IMR-90 (cell line): ENCODE results near the gene DIRAS2. TPM values are rescaled to one million over a fixed set of nuclear protein-coding genes. Genes with fewer than 3 reads are reported as not detected.

ENCODE experiments used
- ATAC-seq: fragments of 200-7000 bp; cut with Tn5 transposase; 2 replicates; pipeline ENCODE4 v1.9.1; 2020; ENCODE audit warnings: low read depth, mild to moderate bottlenecking, moderate library complexity
- BruUV-seq: library from RNA; stranded (reverse); fragments of 400-500 nt; replicated peaks from 2 replicates; lab custom pipeline; 2021; lab: Mats Ljungman, UMichigan
- CTCF ChIA-PET: fragments of 300-600 bp; formaldehyde crosslinking; extraction: SDS; loops from one replicate; lab custom pipeline; 2021; ENCODE audit warnings: antibody characterized with exemption; lab: Yijun Ruan, JAX
- POLR2A ChIA-PET: fragments of 300-600 bp; sonication (Branson Sonifier 250); formaldehyde crosslinking; loops from one replicate; lab custom pipeline; 2022; ENCODE audit warnings: antibody characterized with exemption; ENCODE audit not compliant: unreplicated experiment; lab: Charles Lee
- DNase-seq: peaks from one replicate; pipeline ENCODE4 v3.0.0; 2013
- H2AFZ ChIP-seq: replicated peaks from 2 replicates; pipeline ENCODE3; 2013; ENCODE audit warnings: low read length, mild to moderate bottlenecking; ENCODE audit not compliant: poor library complexity
- H2AK5ac ChIP-seq: 2 replicates; pipeline ENCODE4 v1.6.1; 2013; ENCODE audit warnings: low read depth, low read length, inconsistent platforms
- H2AK9ac ChIP-seq: replicated peaks from 2 replicates; pipeline ENCODE3; 2013; ENCODE audit warnings: mild to moderate bottlenecking, low read depth, low read length, moderate library complexity; ENCODE audit not compliant: poor library complexity
- H2BK120ac ChIP-seq: 2 replicates; pipeline ENCODE4 v1.6.1; 2013; ENCODE audit warnings: low read depth, low read length, inconsistent platforms
- H2BK15ac ChIP-seq: 3 replicates; pipeline ENCODE4 v1.6.1; 2013; ENCODE audit warnings: low read depth, low read length, inconsistent platforms
- H2BK20ac ChIP-seq: 2 replicates; pipeline ENCODE4 v1.6.1; 2013; ENCODE audit warnings: low read depth, mild to moderate bottlenecking, inconsistent platforms, low read length, moderate library complexity
- H2BK5ac ChIP-seq: 2 replicates; pipeline ENCODE4 v1.6.1; 2013; ENCODE audit warnings: mild to moderate bottlenecking, low read depth, low read length, inconsistent platforms; ENCODE audit not compliant: poor library complexity, severe bottlenecking
- H3K14ac ChIP-seq: replicated peaks from 2 replicates; pipeline ENCODE4 v1.6.1; 2013; ENCODE audit warnings: low read depth, low read length, inconsistent platforms
- H3K18ac ChIP-seq: 2 replicates; pipeline ENCODE4 v1.6.1; 2013; ENCODE audit warnings: low read depth, low read length, control low read depth
- H3K23ac ChIP-seq: 2 replicates; pipeline ENCODE4 v1.6.1; 2013; ENCODE audit warnings: low read depth, low read length, inconsistent platforms
- H3K27ac ChIP-seq: 2 replicates; pipeline ENCODE4 v1.5.1; 2013; ENCODE audit warnings: mild to moderate bottlenecking, control low read depth, low read length; ENCODE audit not compliant: insufficient read depth
- H3K27me3 ChIP-seq: 2 replicates; pipeline ENCODE4 v1.6.1; 2013; ENCODE audit warnings: low read length; ENCODE audit not compliant: control insufficient read depth, insufficient read depth
- H3K36me3 ChIP-seq: 2 replicates; pipeline ENCODE4 v1.6.1; 2013; ENCODE audit warnings: low read length, mixed read lengths; ENCODE audit not compliant: control insufficient read depth, insufficient read depth
- H3K4ac ChIP-seq: 2 replicates; pipeline ENCODE4 v1.6.1; 2013; ENCODE audit warnings: low read depth, low read length, inconsistent platforms
- H3K4me1 ChIP-seq: 2 replicates; pipeline ENCODE4 v1.6.1; 2013; ENCODE audit warnings: low read length, mixed read lengths; ENCODE audit not compliant: control insufficient read depth, insufficient read depth
- H3K4me2 ChIP-seq: 2 replicates; pipeline ENCODE4 v1.6.1; 2013; ENCODE audit warnings: low read depth, mild to moderate bottlenecking, control low read depth, low read length, moderate library complexity
- H3K4me3 ChIP-seq: 2 replicates; pipeline ENCODE4 v1.5.1; 2013; ENCODE audit warnings: low read depth, mild to moderate bottlenecking, control low read depth, low read length, moderate library complexity; ENCODE audit not compliant: insufficient read depth
- H3K56ac ChIP-seq: 2 replicates; pipeline ENCODE4 v1.6.1; 2013; ENCODE audit warnings: low read length, inconsistent platforms; ENCODE audit not compliant: insufficient read depth; ENCODE audit errors: extremely low read depth
- H3K79me1 ChIP-seq, 2 experiments: 2 replicates each; pipeline ENCODE4 v1.6.1; 2013; ENCODE audit warnings: low read length in 2 of 2, inconsistent platforms in 1 of 2, low read depth in 1 of 2
- H3K9ac ChIP-seq: 2 replicates; pipeline ENCODE4 v1.6.1; 2013; ENCODE audit warnings: low read depth, low read length, control low read depth
- H3K9me1 ChIP-seq: 2 replicates; pipeline ENCODE4 v1.6.1; 2013; ENCODE audit warnings: low read length, inconsistent platforms; ENCODE audit not compliant: insufficient read depth
- H3K9me3 ChIP-seq: 2 replicates; pipeline ENCODE4 v1.6.1; 2013; ENCODE audit warnings: low read length; ENCODE audit not compliant: control insufficient read depth, insufficient read depth
- H4K20me1 ChIP-seq: 2 replicates; pipeline ENCODE4 v1.6.1; 2013; ENCODE audit warnings: low read length, inconsistent platforms; ENCODE audit not compliant: insufficient read depth
- H4K5ac ChIP-seq: 2 replicates; pipeline ENCODE4 v1.6.1; 2013; ENCODE audit warnings: mild to moderate bottlenecking, low read depth, low read length, control low read depth
- H4K8ac ChIP-seq, 2 experiments: 2 replicates each; pipeline ENCODE4 v1.6.1; 2013; ENCODE audit warnings: low read depth in 2 of 2, low read length in 2 of 2, control low read depth in 1 of 2, inconsistent platforms in 1 of 2
- H4K91ac ChIP-seq: 2 replicates; pipeline ENCODE4 v1.6.1; 2013; ENCODE audit warnings: low read depth, low read length, inconsistent platforms; ENCODE audit not compliant: insufficient read depth
- BHLHE40 ChIP-seq: fragments of 150-350 bp; IDR thresholded peaks from 2 replicates; pipeline ENCODE4 v1.6.1; 2016; ENCODE audit warnings: mild to moderate bottlenecking, low read depth, low read length
- CEBPB ChIP-seq: IDR thresholded peaks from 2 replicates; pipeline ENCODE4 v1.6.1; 2012; ENCODE audit warnings: low read depth, low read length, improper control_type of control experiment
- CHD1 ChIP-seq: IDR thresholded peaks from 2 replicates; pipeline ENCODE4 v1.6.1; 2012; ENCODE audit warnings: low read depth, low read length, improper control_type of control experiment
- ELK1 ChIP-seq: fragments of 150-350 bp; IDR thresholded peaks from 2 replicates; pipeline ENCODE4 v1.6.1; 2016; ENCODE audit warnings: low read depth, mild to moderate bottlenecking, low read length, moderate library complexity, borderline replicate concordance
- FOS ChIP-seq: fragments of 150-350 bp; IDR thresholded peaks from 2 replicates; pipeline ENCODE4 v1.6.1; 2016; ENCODE audit warnings: low read depth, low read length
- MAFK ChIP-seq: IDR thresholded peaks from 2 replicates; pipeline ENCODE4 v1.6.1; 2012; ENCODE audit warnings: low read depth, low read length, improper control_type of control experiment
- MAZ ChIP-seq: IDR thresholded peaks from 2 replicates; pipeline ENCODE4 v1.6.1; 2012; ENCODE audit warnings: low read depth, mild to moderate bottlenecking, low read length, improper control_type of control experiment, moderate library complexity, borderline replicate concordance
- MXI1 ChIP-seq: IDR thresholded peaks from 2 replicates; pipeline ENCODE4 v1.6.1; 2012; ENCODE audit warnings: low read depth, mild to moderate bottlenecking, low read length, moderate library complexity, borderline replicate concordance
- NFE2L2 ChIP-seq: fragments of 150-350 bp; IDR thresholded peaks from 2 replicates; pipeline ENCODE4 v1.6.1; 2016; ENCODE audit warnings: low read depth, mild to moderate bottlenecking, low read length
- POLR2A ChIP-seq: IDR thresholded peaks from 2 replicates; pipeline ENCODE4 v1.6.1; 2012; ENCODE audit warnings: mild to moderate bottlenecking, low read depth, low read length
- RAD21 ChIP-seq: IDR thresholded peaks from 2 replicates; pipeline ENCODE4 v1.6.1; 2012; ENCODE audit warnings: low read length, improper control_type of control experiment
- RCOR1 ChIP-seq: IDR thresholded peaks from 2 replicates; pipeline ENCODE4 v1.6.1; 2012; ENCODE audit warnings: mild to moderate bottlenecking, low read length, improper control_type of control experiment; ENCODE audit not compliant: insufficient replicate concordance
- RFX5 ChIP-seq: IDR thresholded peaks from 2 replicates; pipeline ENCODE4 v1.8.0; 2012; ENCODE audit warnings: low read depth, mild to moderate bottlenecking, low read length, moderate library complexity
- SMC3 ChIP-seq: fragments of 150-350 bp; IDR thresholded peaks from 2 replicates; pipeline ENCODE4 v1.6.1; 2016; ENCODE audit warnings: low read depth, mild to moderate bottlenecking, antibody characterized with exemption, low read length, moderate library complexity
- WGBS, 2 experiments: methylation state at CpG; one replicate each; pipeline versions ENCODE4 v1.1.5 to v1.1.7; 2013; ENCODE audit warnings: missing lambda C conversion rate in 2 of 2; ENCODE audit not compliant: insufficient read length in 1 of 2; ENCODE audit errors: extremely low coverage in 2 of 2; 5-methylcytosine and 5-hydroxymethylcytosine counted together
- dilution Hi-C: fragments of 300-500 bp; cut with HindIII; formaldehyde crosslinking; loops from one replicate; pipeline ENCODE4 v1.14.3; 2018; ENCODE audit warnings: low sequenced_read_pairs; ENCODE audit not compliant: unreplicated experiment
- in situ Hi-C: fragments of 300-500 bp; cut with MboI; formaldehyde crosslinking; loops from 3 replicates; pipeline ENCODE4 v1.14.3; 2019; ENCODE audit warnings: low sequenced_read_pairs, inconsistent platforms, mixed read lengths
- intact Hi-C: fragments of 100-400 bp; cut with micrococcal nuclease; formaldehyde crosslinking; loops from 2 replicates; pipeline ENCODE4 v1.10.0; 2022
- polyA plus RNA-seq, 3 experiments: library from polyadenylated mRNA; depleted of rRNA; stranded (reverse); fragments of >200 nt; gene quantifications; 2 replicates each; pipeline ENCODE4 v1.2.3, GENCODE V29; 2012; ENCODE audit warnings: low replicate concordance in 1 of 3
- total RNA-seq: library from RNA; depleted of rRNA; stranded (reverse); fragments of >200 nt; gene quantifications from 2 replicates; pipeline ENCODE4 v1.2.3, GENCODE V29; 2012
- TF ChIP-seq, protein P1 (sequence below): fragments of 150-350 bp; IDR thresholded peaks from 2 replicates; pipeline ENCODE4 v1.6.1; 2017; ENCODE audit warnings: mild to moderate bottlenecking, antibody characterized with exemption, low read length, low read depth
- TF ChIP-seq, protein P2 (sequence below): conservative IDR thresholded peaks from 2 replicates; pipeline ENCODE4 v1.5.1; 2012; ENCODE audit warnings: mild to moderate bottlenecking, low read depth, low read length, improper control_type of control experiment

DIRAS2 gene
- total and polyA plus RNA-seq, 2 of the 4 experiments (the other 2 are of a cell fraction): not detected

GRCh38 chr9:90568667-90569066 is 74.0 kb downstream of the DIRAS2 start:
- BruUV-seq: no TSS peak
- Histone ChIP-seq H2AFZ (no peak overlapping the region), H4K20me1 (no peaks in the 10 kb centered on the region), H4K8ac (no peak overlapping the region), H3K79me1 (no peaks in the 10 kb centered on the region), H2BK5ac (no peak overlapping the region), H3K4me3 (no peak overlapping the region), H3K23ac (no peak overlapping the region), H3K36me3 (no peaks in the 10 kb centered on the region), H3K9ac (no peak overlapping the region), H3K27me3 (no peaks in the 10 kb centered on the region), H3K27ac (no peak overlapping the region), H3K56ac (no peak overlapping the region), H2AK9ac (no peak overlapping the region), H2BK20ac (no peak overlapping the region), H3K4me1 (no peaks in the 10 kb centered on the region), H3K14ac (no peak overlapping the region), H2AK5ac (no peak overlapping the region), H3K18ac (no peak overlapping the region), H3K9me1 (no peaks in the 10 kb centered on the region), H4K5ac (no peak overlapping the region), H2BK15ac (no peak overlapping the region), H3K4me2 (no peak overlapping the region), H3K9me3 (no peaks in the 10 kb centered on the region), H2BK120ac (no peak overlapping the region), H4K91ac (no peak overlapping the region), H3K4ac (no peak overlapping the region)
- ChIA-PET POLR2A (no interaction called here), CTCF (no interaction called here)
- TF ChIP-seq MAFK (no peak), SMC3 (no peak), CHD1 (no peak), FOS (no peak), ELK1 (no peak), RFX5 (no peak), RCOR1 (no peak), MAZ (no peak), BHLHE40 (no peak), RAD21 (no peak), POLR2A (no peak), NFE2L2 (no peak), CEBPB (no peak), MXI1 (no peak)
- TF ChIP-seq, protein P1, sequence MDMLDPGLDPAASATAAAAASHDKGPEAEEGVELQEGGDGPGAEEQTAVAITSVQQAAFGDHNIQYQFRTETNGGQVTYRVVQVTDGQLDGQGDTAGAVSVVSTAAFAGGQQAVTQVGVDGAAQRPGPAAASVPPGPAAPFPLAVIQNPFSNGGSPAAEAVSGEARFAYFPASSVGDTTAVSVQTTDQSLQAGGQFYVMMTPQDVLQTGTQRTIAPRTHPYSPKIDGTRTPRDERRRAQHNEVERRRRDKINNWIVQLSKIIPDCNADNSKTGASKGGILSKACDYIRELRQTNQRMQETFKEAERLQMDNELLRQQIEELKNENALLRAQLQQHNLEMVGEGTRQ: no peak
- TF ChIP-seq, protein P2, sequence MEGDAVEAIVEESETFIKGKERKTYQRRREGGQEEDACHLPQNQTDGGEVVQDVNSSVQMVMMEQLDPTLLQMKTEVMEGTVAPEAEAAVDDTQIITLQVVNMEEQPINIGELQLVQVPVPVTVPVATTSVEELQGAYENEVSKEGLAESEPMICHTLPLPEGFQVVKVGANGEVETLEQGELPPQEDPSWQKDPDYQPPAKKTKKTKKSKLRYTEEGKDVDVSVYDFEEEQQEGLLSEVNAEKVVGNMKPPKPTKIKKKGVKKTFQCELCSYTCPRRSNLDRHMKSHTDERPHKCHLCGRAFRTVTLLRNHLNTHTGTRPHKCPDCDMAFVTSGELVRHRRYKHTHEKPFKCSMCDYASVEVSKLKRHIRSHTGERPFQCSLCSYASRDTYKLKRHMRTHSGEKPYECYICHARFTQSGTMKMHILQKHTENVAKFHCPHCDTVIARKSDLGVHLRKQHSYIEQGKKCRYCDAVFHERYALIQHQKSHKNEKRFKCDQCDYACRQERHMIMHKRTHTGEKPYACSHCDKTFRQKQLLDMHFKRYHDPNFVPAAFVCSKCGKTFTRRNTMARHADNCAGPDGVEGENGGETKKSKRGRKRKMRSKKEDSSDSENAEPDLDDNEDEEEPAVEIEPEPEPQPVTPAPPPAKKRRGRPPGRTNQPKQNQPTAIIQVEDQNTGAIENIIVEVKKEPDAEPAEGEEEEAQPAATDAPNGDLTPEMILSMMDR: no peak
- in situ Hi-C loops (no loop called here), dilution Hi-C loops (no loop called here), intact Hi-C loops (no loop called here)
- ATAC-seq: no peak
- no CpG with 5 or more reads among the region's 3 CpGs for WGBS, 2 experiments
- no peak for DNase-seq
